GM19023 (cell line): ENCODE measurements around the gene GPR82.
"Not testable (repeated sequence)": the region's sequence is repeated elsewhere in the genome, so short reads cannot be mapped to it uniquely, and the experiment has no call there.

Source experiments
- ATAC-seq: cut with Tn5 transposase; IDR thresholded peaks from one replicate; pipeline ENCODE4 v1.9.1; 2021; ENCODE audit warnings: mild to moderate bottlenecking, moderate library complexity; ENCODE audit not compliant: unreplicated experiment

GPR82 gene

GRCh38 chrX:41718481-41719235, 5.3 kb upstream of the GPR82 start:
- ATAC-seq = no peak

DNA sequence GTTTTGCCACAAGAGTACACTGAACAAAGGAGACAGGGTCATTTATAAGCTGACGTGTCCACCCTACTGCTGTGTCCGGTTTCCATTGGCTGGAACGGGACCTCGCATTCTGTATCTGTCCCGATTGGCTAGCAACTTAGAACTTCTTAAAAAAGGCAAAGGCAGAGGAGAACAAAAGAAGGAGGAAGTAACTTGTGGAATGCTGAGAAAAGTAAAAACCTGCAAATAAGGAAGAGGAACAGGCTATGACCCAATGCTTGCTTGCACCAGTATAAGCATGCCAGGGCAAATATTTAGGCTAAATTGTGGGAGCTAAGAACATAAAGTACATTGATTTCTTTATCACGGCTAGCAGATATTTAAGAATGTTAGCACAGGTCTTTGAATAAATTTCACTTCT, 4.4 kb upstream of the GPR82 start:
- not testable (repeated sequence) for ATAC-seq

GRCh38 chrX:41720125-41720779, 3.7 kb upstream of the GPR82 start:
- ATAC-seq = peak; percentile 90

GRCh38 chrX:41721590-41721989, 2.4 kb upstream of the GPR82 start:
- ATAC-seq = no peak

DNA sequence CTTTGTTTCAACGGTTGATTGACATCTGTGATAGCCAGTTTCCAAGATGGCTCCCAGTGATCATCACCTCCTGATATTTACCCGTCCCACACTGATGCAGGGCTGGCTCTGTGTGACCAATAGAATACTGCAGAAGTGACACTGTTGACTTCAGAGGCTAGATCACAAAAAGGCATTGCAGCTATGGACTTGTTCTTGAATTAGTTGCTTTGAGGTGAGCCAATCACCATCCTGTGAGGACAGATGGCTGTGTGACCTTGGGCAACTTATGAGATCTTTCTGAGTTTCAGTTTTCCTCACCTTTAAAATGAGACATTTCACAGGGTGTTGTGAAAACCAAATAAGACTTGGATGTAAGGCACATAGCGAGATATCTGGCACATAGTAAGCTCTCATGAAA, 1.8 kb upstream of the GPR82 start:
- no peak for ATAC-seq

- ATAC-seq = no peak
These were observed 964 bp upstream of the GPR82 start for GRCh38 chrX:41722816-41723618.

DNA sequence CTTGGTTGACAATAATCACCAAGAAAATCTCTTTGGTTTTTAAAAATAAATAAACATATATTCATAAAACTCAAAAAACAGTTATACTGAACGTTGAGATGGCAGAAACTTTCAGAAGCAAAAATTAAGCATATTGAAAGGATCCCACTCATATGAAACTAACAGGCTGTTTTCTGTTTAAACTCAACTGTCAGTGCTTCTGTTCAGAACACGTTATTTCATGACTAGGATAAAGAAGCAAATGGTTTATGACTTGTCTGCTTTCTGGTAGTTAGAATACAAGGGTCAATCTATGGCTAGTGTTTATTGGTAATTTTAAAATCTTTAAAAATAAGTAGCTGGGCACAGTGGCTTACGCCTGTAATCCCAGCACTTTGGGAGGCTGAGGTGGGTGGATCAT, 4.1 kb downstream of the GPR82 start:
- ATAC-seq = no peak

DNA sequence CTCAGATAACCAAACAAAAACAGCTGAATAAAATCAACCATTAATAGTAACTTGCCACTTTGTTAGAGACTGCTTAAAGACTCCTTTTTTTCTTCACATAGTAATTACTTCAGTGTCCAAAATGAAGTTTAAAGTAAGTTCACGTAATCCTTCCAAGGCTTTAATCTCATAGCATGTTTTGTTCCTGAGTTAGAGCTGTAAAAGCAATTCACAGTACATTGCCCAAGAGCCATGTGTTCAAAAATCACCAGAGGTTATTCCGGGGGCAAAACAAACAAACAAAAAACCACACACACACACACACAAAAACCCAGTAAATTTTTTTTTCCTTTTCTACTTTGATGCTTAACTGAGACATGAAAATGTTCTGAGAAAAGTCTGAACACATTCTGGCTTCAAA, 6.1 kb downstream of the GPR82 start:
- no peak for ATAC-seq

DNA sequence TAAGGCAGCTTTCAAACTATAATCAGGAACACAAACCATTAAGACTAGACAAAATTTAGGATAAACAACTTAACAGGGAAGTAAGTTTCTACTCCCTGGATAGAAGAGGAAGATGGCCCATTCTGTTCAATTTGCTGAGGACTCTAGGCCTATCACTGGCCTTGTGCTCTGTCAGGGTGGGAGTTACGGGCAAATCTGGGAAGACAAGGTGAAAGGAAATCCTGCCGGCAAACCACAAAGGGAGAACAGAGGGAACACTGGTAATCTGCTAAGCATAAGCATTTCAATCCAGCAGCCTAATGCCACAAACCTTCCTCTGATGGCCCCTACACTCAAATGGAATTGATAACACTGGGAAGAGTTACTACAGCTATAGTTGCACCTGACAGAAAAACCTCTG, 8.3 kb downstream of the GPR82 start:
- ATAC-seq = no peak

GRCh38 chrX:41733939-41734338, 10.0 kb downstream of the GPR82 start:
- peak; percentile 97 for ATAC-seq

DNA sequence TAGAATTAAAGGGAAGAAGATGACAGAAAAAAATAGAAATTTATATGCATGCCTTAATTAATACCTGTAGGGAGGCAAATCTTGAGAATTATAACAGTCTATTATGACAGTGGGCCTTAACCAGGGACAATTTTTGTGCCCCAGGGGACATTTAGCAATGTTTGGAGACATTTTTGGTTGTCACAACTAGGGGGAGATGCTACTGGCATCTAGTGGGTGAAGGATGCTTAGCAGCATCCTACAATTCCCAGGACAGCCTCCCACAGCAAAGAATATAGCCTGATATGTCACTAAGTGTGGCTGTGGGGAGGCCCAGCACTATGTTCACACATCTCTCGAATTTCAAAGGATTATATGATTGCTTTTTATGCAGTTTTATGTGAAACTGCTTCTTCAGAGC, 10.5 kb downstream of the GPR82 start:
- ATAC-seq = no peak

GRCh38 chrX:41737065-41737464, 13.1 kb downstream of the GPR82 start:
- ATAC-seq = no peak

GRCh38 chrX:41739871-41740270, 15.9 kb downstream of the GPR82 start:
- no peak for ATAC-seq

DNA sequence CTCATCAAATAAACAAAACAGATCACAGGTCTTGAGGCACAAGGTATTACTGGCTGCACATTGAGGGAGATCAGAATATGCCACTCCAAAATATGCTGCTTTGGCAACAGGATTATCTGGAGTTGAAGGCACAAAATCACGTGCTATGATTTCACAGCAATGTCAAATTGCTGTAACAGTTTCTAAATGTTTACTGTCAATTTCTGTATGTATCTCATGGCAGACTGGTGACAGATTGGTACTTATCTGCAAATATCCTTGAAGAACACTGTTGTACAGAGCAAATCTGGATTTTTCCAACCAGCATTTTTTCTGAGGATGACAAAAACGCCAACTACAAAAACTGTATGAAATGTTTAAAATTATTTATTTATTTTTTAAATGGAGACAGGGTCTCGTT, 26.7 kb downstream of the GPR82 start:
- no peak for ATAC-seq

GRCh38 chrX:41758401-41758800, 34.4 kb downstream of the GPR82 start:
- no peak for ATAC-seq

DNA sequence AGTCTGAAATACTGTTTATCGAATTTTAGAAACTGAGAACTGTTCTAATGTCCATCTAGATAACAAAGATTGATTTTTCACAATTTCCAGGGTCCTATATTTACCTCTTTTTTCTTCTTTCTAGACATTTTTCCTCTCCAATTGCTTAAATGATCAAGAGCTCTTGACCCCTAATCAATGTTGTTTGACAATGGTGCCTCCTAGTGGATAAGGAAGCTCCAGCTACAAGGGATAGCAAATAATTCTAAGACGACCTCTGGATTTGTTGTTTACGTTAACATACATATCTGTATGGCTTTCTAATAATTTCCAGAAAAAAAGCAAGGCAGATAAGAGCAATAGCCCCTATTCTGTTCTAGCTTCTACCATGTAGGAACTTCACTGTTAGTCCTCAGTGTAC, 35.8 kb downstream of the GPR82 start:
- ATAC-seq = no peak

DNA sequence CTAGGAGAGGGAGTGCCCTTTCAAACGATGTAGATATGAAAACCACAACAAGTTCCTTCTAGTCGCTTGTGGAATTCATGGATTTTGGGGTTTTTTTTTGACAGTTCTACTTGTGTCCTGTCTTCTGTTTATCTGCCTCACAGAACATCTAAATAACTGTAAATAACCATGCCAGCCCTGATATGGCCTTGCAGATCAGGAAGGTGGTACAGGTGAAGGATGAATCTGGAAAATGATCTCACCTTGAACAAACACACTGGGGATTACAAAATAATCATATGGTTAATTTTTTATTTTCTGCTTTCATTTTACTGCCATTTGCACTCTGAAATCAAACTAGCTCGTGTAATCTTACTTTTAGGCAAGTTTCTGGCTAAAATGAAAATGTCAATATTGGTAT, 37.2 kb downstream of the GPR82 start:
- ATAC-seq = no peak

GRCh38 chrX:41761702-41762101, 37.7 kb downstream of the GPR82 start:
- ATAC-seq = no peak

DNA sequence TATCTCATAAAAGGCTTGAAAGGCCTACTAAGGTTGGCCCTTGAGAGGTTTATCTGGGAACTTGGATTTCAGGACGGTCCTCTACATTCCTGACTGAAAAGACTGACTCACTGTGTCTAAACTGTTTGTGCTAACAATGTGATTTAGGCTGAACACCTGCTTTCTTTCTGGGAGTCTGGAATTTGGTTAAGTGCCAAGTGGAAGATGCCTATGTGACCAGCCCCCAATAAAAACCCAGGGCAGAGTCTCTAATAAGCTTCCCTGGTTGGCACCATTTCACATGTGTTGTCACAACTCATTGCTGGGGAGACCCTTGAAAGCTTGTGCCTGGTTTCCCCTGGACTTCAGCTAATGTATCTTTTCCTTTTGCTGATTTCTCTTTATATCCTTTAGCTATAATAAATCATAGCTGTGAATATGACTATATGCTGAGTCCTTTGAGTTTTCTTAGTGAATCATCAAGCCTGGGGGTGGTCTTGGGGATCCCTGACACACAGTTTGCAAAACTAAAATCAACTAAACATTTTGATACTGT, 55.1 kb downstream of the GPR82 start:
- no peak for ATAC-seq
